Vagina (tissue), 2 donors: Measurements from ENCODE around the gene MCM7. TPM values are rescaled to one million over a fixed set of nuclear protein-coding genes. Genes with fewer than 3 reads are reported as not detected.

Experiments
- DNase-seq, 2 donors: peaks; one replicate each; pipeline ENCODE4 v3.0.0-alpha.2; 2017; ENCODE audit errors: extremely low spot score in 2 of 2
- H3K27ac ChIP-seq: fragments of 200-600 bp; sonication (generic); one replicate; pipeline ENCODE4 v1.5.1; 2019
- H3K27me3 ChIP-seq: fragments of 200-600 bp; sonication (generic); one replicate; pipeline ENCODE4 v1.5.1; 2019
- H3K36me3 ChIP-seq, 2 donors: fragments of 200-600 bp; sonication (generic); one replicate each; pipeline ENCODE4 v1.5.1; 2017 to 2019
- H3K4me1 ChIP-seq: fragments of 200-600 bp; sonication (generic); one replicate; pipeline ENCODE4 v1.5.1; 2019
- H3K4me3 ChIP-seq, 2 donors: fragments of 200-600 bp; sonication (generic); 1 replicate in 1 of 2; 2 replicates in 1 of 2; pipeline ENCODE4 v1.5.1; 2016 to 2019
- H3K9me3 ChIP-seq: fragments of 200-600 bp; sonication (generic); one replicate; pipeline ENCODE4 v1.5.1; 2019
- POLR2A ChIP-seq, 2 donors: fragments of 450-650 bp; IDR thresholded peaks; one replicate each; pipeline ENCODE4 v1.6.1; 2017; ENCODE audit warnings: antibody characterized with exemption in 2 of 2, mild to moderate bottlenecking in 2 of 2, moderate library complexity in 2 of 2
- POLR2AphosphoS5 ChIP-seq, 2 donors: sonication (generic); formaldehyde crosslinking; IDR thresholded peaks; one replicate each; pipeline ENCODE4 v1.9.0; 2017; ENCODE audit warnings: antibody characterized with exemption in 2 of 2, mild to moderate bottlenecking in 2 of 2, low read depth in 1 of 2; ENCODE audit not compliant: insufficient read depth in 1 of 2
- intact Hi-C: fragments of 100-400 bp; cut with DNase I; formaldehyde crosslinking; loops from one replicate; pipeline ENCODE4 v1.15.1; 2023
- total RNA-seq: library from RNA; depleted of rRNA; stranded (reverse); fragments of >200 nt; gene quantifications from one replicate; pipeline ENCODE4 v1.2.3, GENCODE V29; 2016
- TF ChIP-seq, protein P1 (sequence below), 3 experiments: fragments of 450-650 bp in 2 of 3; fragments of 200-600 bp in 1 of 3; sonication (generic) in 1 of 3; IDR thresholded peaks; one replicate each; pipeline ENCODE4 v1.5.1; 2017 to 2019; ENCODE audit warnings: antibody characterized with exemption in 3 of 3, mild to moderate bottlenecking in 2 of 3, moderate library complexity in 2 of 3

The MCM7 gene
- total RNA-seq, 1 donor from 2014 or later = 35.1 TPM

DNA sequence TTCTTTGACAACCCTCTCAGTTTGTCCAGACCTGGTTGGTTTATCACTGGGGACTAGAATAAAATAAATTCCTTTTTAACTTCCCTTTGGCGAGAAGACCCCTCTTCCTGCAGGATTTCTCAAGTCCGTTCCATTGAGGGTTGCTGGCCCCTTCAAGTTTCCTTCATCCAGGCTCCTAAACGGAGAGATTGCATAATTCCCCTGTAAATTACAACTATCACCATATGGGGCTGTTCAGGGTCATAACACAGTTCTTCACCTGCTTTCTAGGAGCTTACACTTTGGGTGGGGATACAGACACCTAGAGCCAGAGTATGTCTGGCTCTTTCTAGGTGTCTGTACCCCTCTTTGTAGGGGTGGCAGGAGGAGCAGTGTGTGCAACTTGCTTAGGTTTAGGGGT lies 15.7 kb downstream of the MCM7 start:
- intact Hi-C loops = no loop called here

DNA sequence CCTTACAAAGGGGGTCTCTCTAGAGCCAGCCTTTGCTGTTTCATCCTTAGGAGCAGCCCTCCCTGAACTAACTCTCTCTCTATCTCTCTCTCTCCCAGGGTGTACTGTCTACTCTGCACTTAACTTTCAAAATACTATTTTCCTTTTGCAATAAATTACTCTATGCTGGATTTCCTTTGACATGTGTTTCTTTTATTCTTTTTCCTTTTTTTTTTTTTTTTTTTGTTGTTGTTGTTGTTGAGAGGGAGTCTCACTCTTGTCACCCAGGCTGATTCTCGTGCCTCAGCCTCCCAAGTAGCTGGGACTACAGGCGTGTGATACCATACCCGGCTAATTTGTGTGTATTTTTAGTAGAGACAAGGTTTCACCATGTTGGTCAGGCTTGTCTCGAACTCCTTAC lies 18.2 kb downstream of the MCM7 start:
- Histone ChIP-seq H3K4me3 (peak overlapping the region; percentile 79 to 85), H3K36me3 (peaks cover 0 to 12% of the 10 kb centered on the region in 2 donors), H3K27ac (no peak overlapping the region), H3K9me3 (no peaks in the 10 kb centered on the region), H3K27me3 (no peaks in the 10 kb centered on the region), H3K4me1 (peaks cover 45% of the 10 kb centered on the region)
- DNase-seq = no peak
- intact Hi-C loops = loop anchor here (5.0 kb wide), 1 partner anchor 91 kb away; no protein-coding TSS in a partner anchor
- no peak for TF ChIP-seq POLR2A (IDR thresholded peaks at IDR 0.05)
- no peak for TF ChIP-seq POLR2AphosphoS5 (IDR thresholded peaks at IDR 0.05; ENCODE audit: insufficient read depth in 1 of 2, low read depth in 1 of 2)
- TF ChIP-seq, protein P1, sequence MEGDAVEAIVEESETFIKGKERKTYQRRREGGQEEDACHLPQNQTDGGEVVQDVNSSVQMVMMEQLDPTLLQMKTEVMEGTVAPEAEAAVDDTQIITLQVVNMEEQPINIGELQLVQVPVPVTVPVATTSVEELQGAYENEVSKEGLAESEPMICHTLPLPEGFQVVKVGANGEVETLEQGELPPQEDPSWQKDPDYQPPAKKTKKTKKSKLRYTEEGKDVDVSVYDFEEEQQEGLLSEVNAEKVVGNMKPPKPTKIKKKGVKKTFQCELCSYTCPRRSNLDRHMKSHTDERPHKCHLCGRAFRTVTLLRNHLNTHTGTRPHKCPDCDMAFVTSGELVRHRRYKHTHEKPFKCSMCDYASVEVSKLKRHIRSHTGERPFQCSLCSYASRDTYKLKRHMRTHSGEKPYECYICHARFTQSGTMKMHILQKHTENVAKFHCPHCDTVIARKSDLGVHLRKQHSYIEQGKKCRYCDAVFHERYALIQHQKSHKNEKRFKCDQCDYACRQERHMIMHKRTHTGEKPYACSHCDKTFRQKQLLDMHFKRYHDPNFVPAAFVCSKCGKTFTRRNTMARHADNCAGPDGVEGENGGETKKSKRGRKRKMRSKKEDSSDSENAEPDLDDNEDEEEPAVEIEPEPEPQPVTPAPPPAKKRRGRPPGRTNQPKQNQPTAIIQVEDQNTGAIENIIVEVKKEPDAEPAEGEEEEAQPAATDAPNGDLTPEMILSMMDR (IDR thresholded peaks at IDR 0.05) = no peak

More for the DNA sequence above, 15.7 kb downstream of the MCM7 start:
- DNase-seq = no peak
- Histone ChIP-seq H3K4me3 (no peak overlapping the region), H3K9me3 (no peaks in the 10 kb centered on the region), H3K27ac (no peak overlapping the region), H3K36me3 (no peaks in the 10 kb centered on the region), H3K4me1 (peaks cover 39% of the 10 kb centered on the region), H3K27me3 (no peaks in the 10 kb centered on the region)
- TF ChIP-seq, protein P1 (IDR thresholded peaks at IDR 0.05) = no peak
- TF ChIP-seq POLR2A (IDR thresholded peaks at IDR 0.05) (no peak), POLR2AphosphoS5 (IDR thresholded peaks at IDR 0.05; ENCODE audit: insufficient read depth in 1 of 2, low read depth in 1 of 2) (no peak)

DNA sequence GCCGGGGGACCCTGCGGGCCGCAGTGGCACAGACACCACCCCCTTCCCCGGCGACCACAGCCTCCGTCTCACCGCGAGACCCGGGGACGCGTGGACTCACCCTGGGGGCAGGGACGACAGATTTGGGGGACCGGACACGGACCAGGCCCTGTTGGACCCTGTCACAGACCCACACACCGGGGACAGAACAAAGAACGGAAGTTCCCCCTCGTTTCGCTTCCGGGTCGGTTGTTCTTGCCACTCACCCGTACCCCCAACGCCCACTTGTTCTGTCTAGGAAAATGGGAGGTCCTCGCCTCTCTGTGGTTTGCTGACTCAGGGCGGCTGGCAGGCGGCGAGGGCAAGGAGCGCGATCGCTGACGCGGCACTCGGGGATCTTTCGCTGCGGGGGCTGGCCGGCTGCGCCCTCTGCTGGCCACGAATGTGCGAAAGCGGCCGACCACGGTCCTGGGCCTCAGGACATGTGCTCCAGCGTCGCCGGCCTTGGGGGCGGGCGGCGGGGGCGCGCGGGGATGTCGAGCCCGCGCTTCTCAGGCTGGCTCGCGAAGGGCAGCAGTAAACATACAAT lies 19.6 kb downstream of the MCM7 start, which contains the start of gene ZNF3:
TSS of gene ZNF3 (minus strand) at position 189 of the 568 bp plus-strand sequence. CDS start 4,366 bp downstream, outside the sequence.
- peak within 1 kb of the TSS; percentile 79 to 85 for H3K4me3 ChIP-seq
- TF ChIP-seq, protein P1 (IDR thresholded peaks at IDR 0.05) = peak; percentile 65 to 97 (median 92)
- peak in 1 of 2 donors; percentile 20 for TF ChIP-seq POLR2A (IDR thresholded peaks at IDR 0.05)
- peak; percentile 86 to 94 for TF ChIP-seq POLR2AphosphoS5 (IDR thresholded peaks at IDR 0.05; ENCODE audit: insufficient read depth in 1 of 2, low read depth in 1 of 2)
- peak within 1 kb of the TSS; percentile 71 for H3K27ac ChIP-seq
- intact Hi-C loops = loop anchor here (5.0 kb wide), 1 partner anchor 89 kb away; no protein-coding TSS in a partner anchor
- H3K9me3 ChIP-seq = no peaks in the 10 kb centered on the region
- H3K36me3 ChIP-seq = peaks cover 0 to 19% of the 10 kb centered on the region in 2 donors
- H3K4me1 ChIP-seq = peaks cover 39% of the 10 kb centered on the region
- H3K27me3 ChIP-seq = no peaks in the 10 kb centered on the region
- DNase-seq = peak in 1 of 2 donors; percentile 99

DNA sequence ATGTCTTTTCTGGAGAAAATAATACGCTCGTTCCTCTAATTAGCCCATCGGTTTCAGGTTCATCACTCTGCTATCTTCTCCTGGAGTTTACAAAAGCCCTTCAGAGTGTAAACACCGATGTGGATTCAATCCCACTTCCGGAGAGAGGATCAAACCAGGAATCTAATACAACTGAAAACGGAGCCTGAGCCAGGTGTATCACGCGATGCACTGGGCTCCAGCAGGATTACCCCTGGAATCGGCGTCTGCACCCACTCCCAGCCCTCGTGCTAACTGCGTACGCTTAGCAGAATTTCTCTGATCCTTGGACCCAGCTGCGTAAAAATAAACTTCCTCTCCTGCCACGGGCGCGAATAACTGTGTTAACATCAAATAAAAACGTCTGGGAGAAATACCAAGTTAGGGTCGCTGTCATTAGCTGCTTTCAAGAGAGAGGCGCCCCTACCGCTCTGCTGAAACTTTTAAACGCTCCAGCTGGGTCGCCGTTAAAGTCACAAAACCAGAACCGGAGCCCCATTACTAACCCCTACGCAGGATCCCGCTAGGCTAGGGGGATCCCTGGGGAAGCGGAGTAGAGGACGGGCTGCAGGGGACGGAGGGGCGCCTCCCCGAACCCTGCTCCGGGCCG lies 20.2 kb downstream of the MCM7 start:
- Histone ChIP-seq H3K27ac (peak overlapping the region; percentile 71), H3K4me1 (peaks cover 39% of the 10 kb centered on the region), H3K9me3 (no peaks in the 10 kb centered on the region), H3K36me3 (peaks cover 0 to 25% of the 10 kb centered on the region in 2 donors), H3K27me3 (no peaks in the 10 kb centered on the region), H3K4me3 (peak overlapping the region; percentile 79 to 85)
- DNase-seq = no peak
- intact Hi-C loops = loop anchor here (5.0 kb wide), 1 partner anchor 89 kb away; no protein-coding TSS in a partner anchor
- TF ChIP-seq POLR2AphosphoS5 (IDR thresholded peaks at IDR 0.05; ENCODE audit: insufficient read depth in 1 of 2, low read depth in 1 of 2) (no peak), POLR2A (IDR thresholded peaks at IDR 0.05) (no peak)
- TF ChIP-seq, protein P1 (IDR thresholded peaks at IDR 0.05) = no peak
